Activated T-helper 1 cell treated with anti-CD3 and anti-CD28 coated beads, Interleukin-12 subunit alpha, Interleukin-12 subunit beta, Interleukin-2, Interleukin-4 antibody, amounts not matched to agents 30 ng/mL and 10 ng/mL and 1 ng/mL, durations not matched to agents 14 hours and 24 hours and 36 hours (primary cell): ENCODE results near the gene FMN2. TPM values are rescaled to one million over a fixed set of nuclear protein-coding genes. Genes with fewer than 3 reads are reported as not detected.
"Not testable (repeated sequence)": the region's sequence is repeated elsewhere in the genome, so short reads cannot be mapped to it uniquely, and the experiment has no call there.

Experiments used
- DNase-seq: peaks from one replicate; pipeline ENCODE4 v3.0.0; 2021; ENCODE audit warnings: low spot score
- H3K27ac Mint-ChIP-seq: one replicate; pipeline ENCODE4 v1.8.0; 2021; ENCODE audit warnings: mild to moderate bottlenecking, mixed read lengths
- H3K27me3 Mint-ChIP-seq: one replicate; pipeline ENCODE4 v1.8.0; 2022; ENCODE audit warnings: mild to moderate bottlenecking, moderate library complexity, mixed read lengths; ENCODE audit not compliant: insufficient read depth
- H3K36me3 Mint-ChIP-seq: one replicate; pipeline ENCODE4 v1.8.0; 2021; ENCODE audit warnings: low read depth, mixed read lengths
- H3K4me1 Mint-ChIP-seq: one replicate; pipeline ENCODE4 v1.8.0; 2021; ENCODE audit warnings: low read depth, mixed read lengths
- H3K4me3 Mint-ChIP-seq: one replicate; pipeline ENCODE4 v1.8.0; 2021; ENCODE audit warnings: mild to moderate bottlenecking, moderate library complexity, mixed read lengths
- H3K9me3 Mint-ChIP-seq: one replicate; pipeline ENCODE4 v1.8.0; 2021; ENCODE audit warnings: mixed read lengths
- intact Hi-C: fragments of 100-400 bp; cut with micrococcal nuclease; formaldehyde crosslinking; loops from one replicate; pipeline ENCODE4 v1.15.1; 2024
- total RNA-seq: library from RNA; stranded (reverse); gene quantifications from 2 replicates; pipeline ENCODE4 v1.2.3, GENCODE V29; 2022

FMN2 gene
- total RNA-seq, 1 donor from 2014 or later = not detected

- peaks cover 4% of the 10 kb centered on the region for H3K9me3 Mint-ChIP-seq
- H3K36me3 Mint-ChIP-seq = no peaks in the 10 kb centered on the region
- no peaks in the 10 kb centered on the region for H3K4me1 Mint-ChIP-seq
- intact Hi-C loops = no loop called here
- H3K27ac Mint-ChIP-seq = no peak overlapping the region
- H3K4me3 Mint-ChIP-seq = no peak overlapping the region
- DNase-seq = no peak
- no peaks in the 10 kb centered on the region for H3K27me3 Mint-ChIP-seq
Measured at GRCh38 chr1:240404286-240404685, 312.6 kb downstream of the FMN2 start.

GRCh38 chr1:240405751-240406150 lies 314.1 kb downstream of the FMN2 start:
- Mint-ChIP-seq H3K36me3 (no peaks in the 10 kb centered on the region), H3K27me3 (no peaks in the 10 kb centered on the region), H3K9me3 (peaks cover 4% of the 10 kb centered on the region), H3K4me3 (no peak overlapping the region), H3K4me1 (no peaks in the 10 kb centered on the region), H3K27ac (no peak overlapping the region)
- no peak for DNase-seq
- intact Hi-C loops = no loop called here

- Mint-ChIP-seq H3K27ac (no peak overlapping the region), H3K36me3 (no peaks in the 10 kb centered on the region), H3K9me3 (peaks cover 12% of the 10 kb centered on the region), H3K4me3 (no peak overlapping the region), H3K27me3 (no peaks in the 10 kb centered on the region), H3K4me1 (no peaks in the 10 kb centered on the region)
- intact Hi-C loops = no loop called here
- no peak for DNase-seq
Measured at GRCh38 chr1:240407407-240407806, 315.7 kb downstream of the FMN2 start.

- H3K9me3 Mint-ChIP-seq = peaks cover 12% of the 10 kb centered on the region
Measured at GRCh38 chr1:240409615-240410014, 317.9 kb downstream of the FMN2 start.

GRCh38 chr1:240413732-240414131 lies 322.0 kb downstream of the FMN2 start:
- H3K4me3 Mint-ChIP-seq = no peak overlapping the region
- no peak overlapping the region for H3K27ac Mint-ChIP-seq
- DNase-seq = no peak
- H3K4me1 Mint-ChIP-seq = no peaks in the 10 kb centered on the region
- H3K36me3 Mint-ChIP-seq = no peaks in the 10 kb centered on the region
- H3K27me3 Mint-ChIP-seq = no peaks in the 10 kb centered on the region
- intact Hi-C loops = no loop called here
- H3K9me3 Mint-ChIP-seq = peaks cover 7% of the 10 kb centered on the region

More at GRCh38 chr1:240409615-240410014, 317.9 kb downstream of the FMN2 start:
- H3K27me3 Mint-ChIP-seq = no peaks in the 10 kb centered on the region
- no peak for DNase-seq
- no peak overlapping the region for H3K4me3 Mint-ChIP-seq
- intact Hi-C loops = no loop called here
- H3K27ac Mint-ChIP-seq = no peak overlapping the region
- H3K36me3 Mint-ChIP-seq = no peaks in the 10 kb centered on the region
- no peaks in the 10 kb centered on the region for H3K4me1 Mint-ChIP-seq

- H3K27me3 Mint-ChIP-seq = no peaks in the 10 kb centered on the region
- no peak overlapping the region for H3K27ac Mint-ChIP-seq
- peaks cover 7% of the 10 kb centered on the region for H3K9me3 Mint-ChIP-seq
- intact Hi-C loops = no loop called here
- DNase-seq = no peak
- H3K36me3 Mint-ChIP-seq = no peaks in the 10 kb centered on the region
- no peak overlapping the region for H3K4me3 Mint-ChIP-seq
- H3K4me1 Mint-ChIP-seq = no peaks in the 10 kb centered on the region
Measured at GRCh38 chr1:240414237-240414636, 322.6 kb downstream of the FMN2 start.

- H3K27ac Mint-ChIP-seq, H3K27me3 Mint-ChIP-seq, H3K9me3 Mint-ChIP-seq, H3K4me1 Mint-ChIP-seq, DNase-seq, intact Hi-C loops, H3K36me3 Mint-ChIP-seq, H3K4me3 Mint-ChIP-seq: not testable (repeated sequence)
Measured at GRCh38 chr1:240415011-240415410, 323.3 kb downstream of the FMN2 start.

- intact Hi-C loops = no loop called here
- Mint-ChIP-seq H3K36me3 (no peaks in the 10 kb centered on the region), H3K4me1 (no peaks in the 10 kb centered on the region), H3K27me3 (no peaks in the 10 kb centered on the region), H3K4me3 (no peak overlapping the region), H3K9me3 (peaks cover 7% of the 10 kb centered on the region), H3K27ac (no peak overlapping the region)
- DNase-seq = no peak
Measured at GRCh38 chr1:240415532-240415931, 323.8 kb downstream of the FMN2 start.

GRCh38 chr1:240417317-240417716 lies 325.6 kb downstream of the FMN2 start:
- intact Hi-C loops = no loop called here
- H3K27me3 Mint-ChIP-seq = no peaks in the 10 kb centered on the region
- DNase-seq = no peak
- H3K36me3 Mint-ChIP-seq = no peaks in the 10 kb centered on the region
- no peaks in the 10 kb centered on the region for H3K9me3 Mint-ChIP-seq
- H3K27ac Mint-ChIP-seq = no peak overlapping the region
- no peaks in the 10 kb centered on the region for H3K4me1 Mint-ChIP-seq
- H3K4me3 Mint-ChIP-seq = no peak overlapping the region

GRCh38 chr1:240420766-240421165 lies 329.1 kb downstream of the FMN2 start:
- Mint-ChIP-seq H3K4me1 (no peaks in the 10 kb centered on the region), H3K9me3 (peaks cover 8% of the 10 kb centered on the region), H3K36me3 (no peaks in the 10 kb centered on the region), H3K27me3 (no peaks in the 10 kb centered on the region), H3K27ac (no peak overlapping the region), H3K4me3 (no peak overlapping the region)
- DNase-seq = no peak
- intact Hi-C loops = no loop called here

GRCh38 chr1:240423246-240423924 lies 331.7 kb downstream of the FMN2 start:
- no peak for DNase-seq
- H3K9me3 Mint-ChIP-seq = peaks cover 8% of the 10 kb centered on the region
- H3K4me1 Mint-ChIP-seq = no peaks in the 10 kb centered on the region
- no peak overlapping the region for H3K27ac Mint-ChIP-seq
- intact Hi-C loops = no loop called here
- no peaks in the 10 kb centered on the region for H3K27me3 Mint-ChIP-seq
- H3K4me3 Mint-ChIP-seq = no peak overlapping the region
- no peaks in the 10 kb centered on the region for H3K36me3 Mint-ChIP-seq

- H3K4me1 Mint-ChIP-seq = no peaks in the 10 kb centered on the region
- no peaks in the 10 kb centered on the region for H3K36me3 Mint-ChIP-seq
- H3K27me3 Mint-ChIP-seq = no peaks in the 10 kb centered on the region
- intact Hi-C loops = no loop called here
- no peak overlapping the region for H3K27ac Mint-ChIP-seq
- no peak overlapping the region for H3K4me3 Mint-ChIP-seq
- peaks cover 8% of the 10 kb centered on the region for H3K9me3 Mint-ChIP-seq
- DNase-seq = no peak
Measured at GRCh38 chr1:240424740-240425464, 333.2 kb downstream of the FMN2 start.

- DNase-seq = no peak
- Mint-ChIP-seq H3K27ac (no peak overlapping the region), H3K36me3 (no peaks in the 10 kb centered on the region), H3K27me3 (no peaks in the 10 kb centered on the region), H3K4me1 (no peaks in the 10 kb centered on the region), H3K4me3 (no peak overlapping the region), H3K9me3 (peaks cover 8% of the 10 kb centered on the region)
- intact Hi-C loops = no loop called here
Measured at GRCh38 chr1:240426051-240426450, 334.4 kb downstream of the FMN2 start.
